Stimulated activated CD4-positive, alpha-beta T cell treated with anti-CD3 and anti-CD28 coated beads, Interleukin-2, amount 100 ng/mL, for 4 hours (primary cell): Measurements from ENCODE around the gene YJEFN3.

Experiments used
- DNase-seq: peaks from one replicate; pipeline ENCODE4 v3.0.0-alpha.2; 2020; ENCODE audit warnings: low read depth

Gene YJEFN3

GRCh38 chr19:19540064-19540714 lies 11.5 kb downstream of the YJEFN3 start:
- peak; percentile 69 for DNase-seq

- peak; percentile 65 for DNase-seq
These were observed 12.2 kb downstream of the YJEFN3 start for GRCh38 chr19:19540715-19541515.

- DNase-seq: no peak
These were observed 12.9 kb downstream of the YJEFN3 start for GRCh38 chr19:19541616-19542015.

GRCh38 chr19:19542507-19542906 lies 13.8 kb downstream of the YJEFN3 start:
- DNase-seq: no peak

- no peak for DNase-seq
These were observed 14.4 kb downstream of the YJEFN3 start for GRCh38 chr19:19543101-19543500.

- no peak for DNase-seq
These were observed 14.9 kb downstream of the YJEFN3 start for GRCh38 chr19:19543640-19544039.

GRCh38 chr19:19544257-19544953 lies 15.7 kb downstream of the YJEFN3 start:
- no peak for DNase-seq

GRCh38 chr19:19544954-19545591 lies 16.4 kb downstream of the YJEFN3 start:
- DNase-seq: no peak

GRCh38 chr19:19545707-19546106 lies 17.0 kb downstream of the YJEFN3 start:
- DNase-seq: no peak

- no peak for DNase-seq
These were observed 18.0 kb downstream of the YJEFN3 start for GRCh38 chr19:19546751-19547162.

GRCh38 chr19:19547674-19548336 lies 19.1 kb downstream of the YJEFN3 start:
- no peak for DNase-seq

- no peak for DNase-seq
These were observed 20.4 kb downstream of the YJEFN3 start for GRCh38 chr19:19548915-19549759.

- DNase-seq: no peak
These were observed 21.2 kb downstream of the YJEFN3 start for GRCh38 chr19:19549804-19550464.

GRCh38 chr19:19550485-19550929 lies 21.8 kb downstream of the YJEFN3 start:
- DNase-seq: no peak

- DNase-seq: no peak
These were observed 22.5 kb downstream of the YJEFN3 start for GRCh38 chr19:19550972-19551852.

GRCh38 chr19:19551853-19552192 lies 23.1 kb downstream of the YJEFN3 start:
- no peak for DNase-seq

- no peak for DNase-seq
These were observed 24.1 kb downstream of the YJEFN3 start for GRCh38 chr19:19552798-19553197.

- no peak for DNase-seq
These were observed 25.0 kb downstream of the YJEFN3 start for GRCh38 chr19:19553670-19554069.
